IMR-90 (cell line): Measurements from ENCODE around the gene DCHS1. TPM values are rescaled to one million over a fixed set of nuclear protein-coding genes. Genes with fewer than 3 reads are reported as not detected.

Experiments
- ATAC-seq: fragments of 200-7000 bp; cut with Tn5 transposase; 2 replicates; pipeline ENCODE4 v1.9.1; 2020; ENCODE audit warnings: low read depth, mild to moderate bottlenecking, moderate library complexity
- BruUV-seq: library from RNA; stranded (reverse); fragments of 400-500 nt; replicated peaks from 2 replicates; lab custom pipeline; 2021; lab: Mats Ljungman, UMichigan
- CTCF ChIA-PET: fragments of 300-600 bp; formaldehyde crosslinking; extraction: SDS; loops from one replicate; lab custom pipeline; 2021; ENCODE audit warnings: antibody characterized with exemption; lab: Yijun Ruan, JAX
- POLR2A ChIA-PET: fragments of 300-600 bp; sonication (Branson Sonifier 250); formaldehyde crosslinking; loops from one replicate; lab custom pipeline; 2022; ENCODE audit warnings: antibody characterized with exemption; ENCODE audit not compliant: unreplicated experiment; lab: Charles Lee
- DNase-seq: peaks from one replicate; pipeline ENCODE4 v3.0.0; 2013
- H2AFZ ChIP-seq: replicated peaks from 2 replicates; pipeline ENCODE3; 2013; ENCODE audit warnings: low read length, mild to moderate bottlenecking; ENCODE audit not compliant: poor library complexity
- H2AK5ac ChIP-seq: 2 replicates; pipeline ENCODE4 v1.6.1; 2013; ENCODE audit warnings: low read depth, low read length, inconsistent platforms
- H2AK9ac ChIP-seq: replicated peaks from 2 replicates; pipeline ENCODE3; 2013; ENCODE audit warnings: mild to moderate bottlenecking, low read depth, low read length, moderate library complexity; ENCODE audit not compliant: poor library complexity
- H2BK120ac ChIP-seq: 2 replicates; pipeline ENCODE4 v1.6.1; 2013; ENCODE audit warnings: low read depth, low read length, inconsistent platforms
- H2BK15ac ChIP-seq: 3 replicates; pipeline ENCODE4 v1.6.1; 2013; ENCODE audit warnings: low read depth, low read length, inconsistent platforms
- H2BK20ac ChIP-seq: 2 replicates; pipeline ENCODE4 v1.6.1; 2013; ENCODE audit warnings: low read depth, mild to moderate bottlenecking, inconsistent platforms, low read length, moderate library complexity
- H2BK5ac ChIP-seq: 2 replicates; pipeline ENCODE4 v1.6.1; 2013; ENCODE audit warnings: mild to moderate bottlenecking, low read depth, low read length, inconsistent platforms; ENCODE audit not compliant: poor library complexity, severe bottlenecking
- H3K14ac ChIP-seq: replicated peaks from 2 replicates; pipeline ENCODE4 v1.6.1; 2013; ENCODE audit warnings: low read depth, low read length, inconsistent platforms
- H3K18ac ChIP-seq: 2 replicates; pipeline ENCODE4 v1.6.1; 2013; ENCODE audit warnings: low read depth, low read length, control low read depth
- H3K23ac ChIP-seq: 2 replicates; pipeline ENCODE4 v1.6.1; 2013; ENCODE audit warnings: low read depth, low read length, inconsistent platforms
- H3K27ac ChIP-seq: 2 replicates; pipeline ENCODE4 v1.5.1; 2013; ENCODE audit warnings: mild to moderate bottlenecking, control low read depth, low read length; ENCODE audit not compliant: insufficient read depth
- H3K27me3 ChIP-seq: 2 replicates; pipeline ENCODE4 v1.6.1; 2013; ENCODE audit warnings: low read length; ENCODE audit not compliant: control insufficient read depth, insufficient read depth
- H3K36me3 ChIP-seq: 2 replicates; pipeline ENCODE4 v1.6.1; 2013; ENCODE audit warnings: low read length, mixed read lengths; ENCODE audit not compliant: control insufficient read depth, insufficient read depth
- H3K4ac ChIP-seq: 2 replicates; pipeline ENCODE4 v1.6.1; 2013; ENCODE audit warnings: low read depth, low read length, inconsistent platforms
- H3K4me1 ChIP-seq: 2 replicates; pipeline ENCODE4 v1.6.1; 2013; ENCODE audit warnings: low read length, mixed read lengths; ENCODE audit not compliant: control insufficient read depth, insufficient read depth
- H3K4me2 ChIP-seq: 2 replicates; pipeline ENCODE4 v1.6.1; 2013; ENCODE audit warnings: low read depth, mild to moderate bottlenecking, control low read depth, low read length, moderate library complexity
- H3K4me3 ChIP-seq: 2 replicates; pipeline ENCODE4 v1.5.1; 2013; ENCODE audit warnings: low read depth, mild to moderate bottlenecking, control low read depth, low read length, moderate library complexity; ENCODE audit not compliant: insufficient read depth
- H3K56ac ChIP-seq: 2 replicates; pipeline ENCODE4 v1.6.1; 2013; ENCODE audit warnings: low read length, inconsistent platforms; ENCODE audit not compliant: insufficient read depth; ENCODE audit errors: extremely low read depth
- H3K79me1 ChIP-seq, 2 experiments: 2 replicates each; pipeline ENCODE4 v1.6.1; 2013; ENCODE audit warnings: low read length in 2 of 2, inconsistent platforms in 1 of 2, low read depth in 1 of 2
- H3K9ac ChIP-seq: 2 replicates; pipeline ENCODE4 v1.6.1; 2013; ENCODE audit warnings: low read depth, low read length, control low read depth
- H3K9me1 ChIP-seq: 2 replicates; pipeline ENCODE4 v1.6.1; 2013; ENCODE audit warnings: low read length, inconsistent platforms; ENCODE audit not compliant: insufficient read depth
- H3K9me3 ChIP-seq: 2 replicates; pipeline ENCODE4 v1.6.1; 2013; ENCODE audit warnings: low read length; ENCODE audit not compliant: control insufficient read depth, insufficient read depth
- H4K20me1 ChIP-seq: 2 replicates; pipeline ENCODE4 v1.6.1; 2013; ENCODE audit warnings: low read length, inconsistent platforms; ENCODE audit not compliant: insufficient read depth
- H4K5ac ChIP-seq: 2 replicates; pipeline ENCODE4 v1.6.1; 2013; ENCODE audit warnings: mild to moderate bottlenecking, low read depth, low read length, control low read depth
- H4K8ac ChIP-seq, 2 experiments: 2 replicates each; pipeline ENCODE4 v1.6.1; 2013; ENCODE audit warnings: low read depth in 2 of 2, low read length in 2 of 2, control low read depth in 1 of 2, inconsistent platforms in 1 of 2
- H4K91ac ChIP-seq: 2 replicates; pipeline ENCODE4 v1.6.1; 2013; ENCODE audit warnings: low read depth, low read length, inconsistent platforms; ENCODE audit not compliant: insufficient read depth
- FOS ChIP-seq: fragments of 150-350 bp; IDR thresholded peaks from 2 replicates; pipeline ENCODE4 v1.6.1; 2016; ENCODE audit warnings: low read depth, low read length
- MXI1 ChIP-seq: IDR thresholded peaks from 2 replicates; pipeline ENCODE4 v1.6.1; 2012; ENCODE audit warnings: low read depth, mild to moderate bottlenecking, low read length, moderate library complexity, borderline replicate concordance
- POLR2A ChIP-seq: IDR thresholded peaks from 2 replicates; pipeline ENCODE4 v1.6.1; 2012; ENCODE audit warnings: mild to moderate bottlenecking, low read depth, low read length
- WGBS, 2 experiments: methylation state at CpG; one replicate each; pipeline versions ENCODE4 v1.1.5 to v1.1.7; 2013; ENCODE audit warnings: missing lambda C conversion rate in 2 of 2; ENCODE audit not compliant: insufficient read length in 1 of 2; ENCODE audit errors: extremely low coverage in 2 of 2; 5-methylcytosine and 5-hydroxymethylcytosine counted together
- dilution Hi-C: fragments of 300-500 bp; cut with HindIII; formaldehyde crosslinking; loops from one replicate; pipeline ENCODE4 v1.14.3; 2018; ENCODE audit warnings: low sequenced_read_pairs; ENCODE audit not compliant: unreplicated experiment
- in situ Hi-C: fragments of 300-500 bp; cut with MboI; formaldehyde crosslinking; loops from 3 replicates; pipeline ENCODE4 v1.14.3; 2019; ENCODE audit warnings: low sequenced_read_pairs, inconsistent platforms, mixed read lengths
- intact Hi-C: fragments of 100-400 bp; cut with micrococcal nuclease; formaldehyde crosslinking; loops from 2 replicates; pipeline ENCODE4 v1.10.0; 2022
- polyA plus RNA-seq, 3 experiments: library from polyadenylated mRNA; depleted of rRNA; stranded (reverse); fragments of >200 nt; gene quantifications; 2 replicates each; pipeline ENCODE4 v1.2.3, GENCODE V29; 2012; ENCODE audit warnings: low replicate concordance in 1 of 3
- total RNA-seq: library from RNA; depleted of rRNA; stranded (reverse); fragments of >200 nt; gene quantifications from 2 replicates; pipeline ENCODE4 v1.2.3, GENCODE V29; 2012
- TF ChIP-seq, protein P1 (sequence below): fragments of 150-350 bp; IDR thresholded peaks from 2 replicates; pipeline ENCODE4 v1.6.1; 2016; ENCODE audit warnings: low read depth, mild to moderate bottlenecking, low read length, moderate library complexity, borderline replicate concordance

Gene DCHS1
- total and polyA plus RNA-seq, 2 of the 4 experiments (the other 2 are of a cell fraction) = 1.4 to 3.3 TPM

DNA sequence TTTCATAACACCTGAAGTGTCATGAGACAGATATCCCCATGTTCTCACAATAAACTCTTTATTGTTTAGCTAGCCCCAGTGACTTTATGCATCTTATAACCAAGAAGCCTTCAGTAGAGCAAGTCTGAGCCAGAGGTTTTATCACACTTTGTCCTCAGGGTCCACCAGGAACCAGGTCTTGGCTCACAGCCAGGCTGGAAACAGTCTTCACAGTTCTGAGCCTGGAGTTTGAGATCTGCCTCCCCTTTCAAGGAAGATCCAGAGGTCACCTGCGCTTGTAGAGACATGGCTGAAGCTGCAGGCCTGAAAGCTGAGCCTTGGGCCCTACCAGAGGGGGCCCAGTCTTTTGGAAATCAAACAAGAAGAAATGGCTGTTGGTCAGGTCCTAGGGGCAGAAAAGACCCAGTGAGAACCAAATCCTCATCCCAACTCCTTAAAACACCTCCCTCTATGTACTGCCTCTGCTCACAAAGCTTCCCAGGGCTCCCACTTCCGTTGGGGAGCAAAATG is 55.7 kb downstream of the DCHS1 start:
- in situ Hi-C loops (no loop called here), dilution Hi-C loops (no loop called here), intact Hi-C loops (loop anchor here (5.0 kb wide), 2 partner anchors 118 to 157 kb away; partner anchors contain the start of genes ARFIP2 and TIMM10B)
- no peak overlapping the region for H4K8ac ChIP-seq
- H2AK9ac ChIP-seq = no peak overlapping the region
- no peak overlapping the region for H3K23ac ChIP-seq
- H3K4me2 ChIP-seq = no peak overlapping the region
- peaks cover 21 to 80% of the 10 kb centered on the region in 2 experiments for H3K79me1 ChIP-seq
- ChIA-PET POLR2A (no interaction called here), CTCF (no interaction called here)
- DNase-seq = no peak
- peaks cover 14% of the 10 kb centered on the region for H3K9me1 ChIP-seq
- peaks cover 3% of the 10 kb centered on the region; the same call in 1 of the 2 replicates for H4K20me1 ChIP-seq
- peaks cover 40% of the 10 kb centered on the region for H3K36me3 ChIP-seq
- H2BK15ac ChIP-seq = no peak overlapping the region
- TF ChIP-seq, protein P1, sequence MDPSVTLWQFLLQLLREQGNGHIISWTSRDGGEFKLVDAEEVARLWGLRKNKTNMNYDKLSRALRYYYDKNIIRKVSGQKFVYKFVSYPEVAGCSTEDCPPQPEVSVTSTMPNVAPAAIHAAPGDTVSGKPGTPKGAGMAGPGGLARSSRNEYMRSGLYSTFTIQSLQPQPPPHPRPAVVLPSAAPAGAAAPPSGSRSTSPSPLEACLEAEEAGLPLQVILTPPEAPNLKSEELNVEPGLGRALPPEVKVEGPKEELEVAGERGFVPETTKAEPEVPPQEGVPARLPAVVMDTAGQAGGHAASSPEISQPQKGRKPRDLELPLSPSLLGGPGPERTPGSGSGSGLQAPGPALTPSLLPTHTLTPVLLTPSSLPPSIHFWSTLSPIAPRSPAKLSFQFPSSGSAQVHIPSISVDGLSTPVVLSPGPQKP = no peak
- no peak for TF ChIP-seq FOS
- TF ChIP-seq POLR2A = no peak
- no peak for TF ChIP-seq MXI1
- no peak overlapping the region for H3K56ac ChIP-seq
- no peak overlapping the region for H4K5ac ChIP-seq
- H3K4me3 ChIP-seq = no peak overlapping the region
- no peak overlapping the region for H3K27ac ChIP-seq
- H2BK20ac ChIP-seq = no peak overlapping the region
- H2BK120ac ChIP-seq = no peak overlapping the region
- no peak overlapping the region for H3K18ac ChIP-seq
- H2BK5ac ChIP-seq = no peak overlapping the region
- no peaks in the 10 kb centered on the region for H3K9me3 ChIP-seq
- no CpG with 5 or more reads among the region's 2 CpGs for WGBS, 2 experiments
- no TSS peak for BruUV-seq
- no peak overlapping the region for H3K4ac ChIP-seq
- H3K27me3 ChIP-seq = no peaks in the 10 kb centered on the region
- no peak overlapping the region for H4K91ac ChIP-seq
- peaks cover 5% of the 10 kb centered on the region; the same call in 1 of the 2 replicates for H3K4me1 ChIP-seq
- H3K9ac ChIP-seq = no peak overlapping the region
- H3K14ac ChIP-seq = no peak overlapping the region
- H2AFZ ChIP-seq = no peak overlapping the region
- no peak for ATAC-seq
- no peak overlapping the region for H2AK5ac ChIP-seq
